ENCODE measurements around the gene CPD.
"Not testable (repeated sequence)": the region's sequence is repeated elsewhere in the genome, so short reads cannot be mapped to it uniquely, and the experiment has no call there.

CPD gene

DNA sequence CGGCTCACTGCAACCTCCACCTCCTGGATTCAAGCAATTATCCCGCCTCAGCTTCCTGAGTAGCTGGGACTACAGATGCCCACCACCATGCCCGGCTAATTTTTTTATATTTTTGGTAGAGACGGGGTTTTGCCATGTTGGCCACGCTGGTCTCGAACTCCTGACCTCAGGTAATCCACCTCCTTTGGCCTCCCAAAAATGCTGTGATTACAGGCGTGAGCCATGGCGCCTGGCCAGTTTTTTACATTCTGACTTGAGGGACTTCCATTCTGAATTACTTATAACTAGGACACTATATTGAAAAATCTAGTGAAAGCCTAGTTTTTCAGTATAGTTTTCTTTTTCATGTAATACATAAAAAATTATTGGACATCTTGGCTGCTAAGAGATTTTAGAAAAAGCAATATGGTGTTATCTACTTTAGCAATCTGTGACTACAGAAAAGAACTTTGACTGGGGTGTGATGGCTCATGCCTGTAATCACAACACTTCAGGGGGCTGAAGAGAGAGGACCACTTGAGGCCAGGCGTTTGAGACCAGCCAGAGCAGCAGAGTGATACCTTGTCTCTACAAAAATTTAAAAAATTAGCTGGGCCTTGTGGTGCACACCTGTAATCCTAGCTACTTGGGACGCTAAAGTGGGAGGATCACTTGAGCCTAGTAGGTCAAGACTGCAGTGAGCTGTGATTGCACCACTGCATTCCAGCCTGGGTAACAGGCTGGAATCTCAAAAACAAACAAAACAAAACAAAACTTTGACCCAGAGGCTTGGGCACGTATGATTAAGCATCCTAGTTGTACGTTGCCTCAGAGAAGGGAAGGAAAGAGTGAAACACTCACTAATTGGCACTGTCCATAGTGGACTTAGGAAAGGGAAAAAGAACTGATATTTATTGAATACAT, 71.6 kb downstream of the CPD start:
- FAIRE-seq (no peak), DNase-seq (ENCODE audit: insufficient read length) (no peak)
- no peak for TF ChIP-seq POLR2AphosphoS5 (IDR thresholded peaks at IDR 0.05; ENCODE audit: low read depth, low read length)
- no peak for TF ChIP-seq POLR2A (IDR thresholded peaks at IDR 0.05; ENCODE audit: low read depth, low read length)
- no peak for TF ChIP-seq TAF1 (IDR thresholded peaks at IDR 0.05; ENCODE audit: borderline replicate concordance, low read depth, low read length)

DNA sequence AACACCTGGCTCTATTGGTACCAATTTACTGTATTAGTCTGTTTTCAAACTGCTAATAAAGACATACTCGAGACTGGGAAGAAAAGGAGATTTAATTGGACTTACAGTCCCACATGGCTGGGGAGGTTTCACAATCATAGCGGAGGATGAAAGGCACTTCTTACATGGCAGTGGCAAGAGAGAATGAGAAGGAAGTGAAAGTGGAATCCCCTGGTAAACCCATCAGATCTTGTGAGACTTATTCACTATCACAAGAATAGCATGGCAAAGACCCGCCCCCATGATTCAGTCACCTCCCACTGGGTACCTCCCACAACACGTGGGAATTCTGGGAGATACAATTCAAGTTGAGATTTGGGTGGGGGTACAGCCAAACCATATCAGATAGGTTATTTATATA, 75.9 kb downstream of the CPD start:
- FAIRE-seq (no peak), DNase-seq (ENCODE audit: insufficient read length) (no peak)
- TF ChIP-seq POLR2AphosphoS5 (IDR thresholded peaks at IDR 0.05; ENCODE audit: low read depth, low read length) (no peak), POLR2A (IDR thresholded peaks at IDR 0.05; ENCODE audit: low read depth, low read length) (no peak), TAF1 (IDR thresholded peaks at IDR 0.05; ENCODE audit: borderline replicate concordance, low read depth, low read length) (no peak)

DNA sequence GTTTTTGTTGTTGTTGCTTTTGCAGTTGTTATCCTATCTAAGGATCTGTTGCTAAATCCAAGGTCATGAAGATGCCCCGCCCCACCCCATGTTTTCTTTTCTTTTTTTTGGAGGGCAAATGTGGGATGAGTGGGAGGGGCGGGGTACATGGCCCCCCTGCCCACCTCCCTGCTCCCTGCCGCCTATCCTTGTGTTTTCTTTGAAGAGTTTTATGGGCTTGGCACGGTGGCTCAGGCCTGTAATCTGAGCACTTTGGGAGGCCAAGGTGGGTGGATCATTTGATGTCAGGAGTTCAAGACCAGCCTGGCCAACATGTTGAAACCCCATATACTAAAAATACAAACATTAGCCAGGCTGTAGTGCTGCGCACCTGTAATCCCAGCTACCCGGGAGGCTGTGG, 79.6 kb downstream of the CPD start:
- DNase-seq (ENCODE audit: insufficient read length) = no peak

DNA sequence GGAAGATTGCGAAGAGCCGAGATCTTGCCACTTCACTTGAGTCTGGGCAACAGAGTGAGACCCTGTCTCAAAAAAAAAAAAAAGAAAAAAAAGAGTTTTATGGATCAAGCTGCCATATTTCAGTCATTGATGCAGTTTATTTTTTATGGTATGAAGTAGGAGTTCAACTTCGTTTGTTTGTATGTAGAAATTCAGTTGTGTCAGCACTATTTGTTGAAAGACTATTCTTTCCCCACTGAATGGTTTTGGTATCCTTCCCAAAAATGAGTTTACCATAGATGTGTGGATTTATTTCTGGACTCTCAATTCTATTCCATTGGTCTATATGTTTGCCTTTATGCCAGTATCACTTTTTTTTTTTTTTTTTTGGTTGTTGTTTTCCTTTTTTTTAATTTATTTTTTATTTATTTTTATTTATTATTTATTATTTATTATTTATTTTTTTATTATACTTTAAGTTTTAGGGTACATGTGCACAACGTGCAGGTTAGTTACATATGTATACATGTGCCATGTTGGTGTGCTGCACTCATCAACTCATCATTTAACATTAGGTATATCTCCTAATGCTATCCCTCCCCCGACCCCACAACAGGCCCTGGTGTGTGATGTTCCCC, 80.2 kb downstream of the CPD start:
- DNase-seq (ENCODE audit: insufficient read length); FAIRE-seq: not testable (repeated sequence)

More for the DNA sequence above, 79.6 kb downstream of the CPD start:
- no peak for FAIRE-seq
- TF ChIP-seq TAF1 (IDR thresholded peaks at IDR 0.05; ENCODE audit: borderline replicate concordance, low read depth, low read length) (no peak), POLR2A (IDR thresholded peaks at IDR 0.05; ENCODE audit: low read depth, low read length) (no peak), POLR2AphosphoS5 (IDR thresholded peaks at IDR 0.05; ENCODE audit: low read depth, low read length) (no peak)

DNA sequence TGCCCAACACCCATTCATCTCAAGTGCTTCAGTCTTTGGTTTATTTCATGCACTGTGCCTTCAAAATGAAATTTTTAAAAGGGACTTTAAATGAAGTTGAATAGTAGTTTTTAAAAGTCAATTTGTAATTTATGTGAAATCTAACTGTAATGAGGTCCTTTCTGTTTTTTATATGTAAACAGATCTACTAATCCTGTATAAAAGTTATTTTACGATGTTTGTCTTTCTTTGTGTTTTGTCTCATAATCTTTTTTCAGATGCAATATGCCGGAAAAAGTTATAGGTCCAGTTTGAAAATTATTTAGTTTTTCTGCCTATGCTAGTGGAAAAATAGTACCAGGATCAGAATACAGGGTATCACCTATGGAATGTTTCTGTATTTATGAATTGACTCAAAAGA, 89.7 kb downstream of the CPD start:
- no peak for TF ChIP-seq TAF1 (IDR thresholded peaks at IDR 0.05; ENCODE audit: borderline replicate concordance, low read depth, low read length)
- no peak for TF ChIP-seq POLR2A (IDR thresholded peaks at IDR 0.05; ENCODE audit: low read depth, low read length)
- no peak for TF ChIP-seq POLR2AphosphoS5 (IDR thresholded peaks at IDR 0.05; ENCODE audit: low read depth, low read length)
- DNase-seq (ENCODE audit: insufficient read length) = no peak
- no peak for FAIRE-seq

DNA sequence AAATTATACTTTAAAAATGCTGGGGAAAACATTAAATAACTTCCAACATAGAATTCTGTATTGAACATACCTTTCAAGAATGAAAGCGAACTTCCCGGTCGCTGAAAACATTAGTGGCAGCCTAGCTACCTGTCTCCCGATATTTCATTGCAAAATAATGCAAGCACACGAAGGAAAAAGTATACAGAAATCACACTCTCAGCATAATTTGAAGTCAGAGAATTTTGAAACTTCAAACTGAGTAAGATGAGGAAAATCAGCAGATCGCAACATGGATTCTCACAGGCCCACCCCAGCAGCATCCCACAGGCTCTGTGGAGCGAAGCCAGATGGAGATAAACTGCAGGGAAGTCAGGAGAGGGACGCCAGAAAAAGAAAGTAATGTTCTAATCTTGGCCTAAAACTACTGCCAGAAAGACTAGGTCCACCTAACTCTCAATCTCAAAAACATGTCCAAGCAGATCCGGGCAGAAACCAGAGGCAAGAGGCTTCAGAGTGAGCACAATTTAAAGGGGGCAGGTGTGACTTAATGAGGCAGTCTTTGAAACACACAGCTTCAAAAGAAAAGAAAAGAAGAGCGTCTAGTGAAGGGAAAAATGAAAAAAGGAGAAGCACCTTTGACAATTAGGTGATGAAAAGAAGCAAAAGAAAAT, 93.6 kb downstream of the CPD start:
- DNase-seq (ENCODE audit: insufficient read length) (no peak), FAIRE-seq (no peak)
- TF ChIP-seq POLR2AphosphoS5 (IDR thresholded peaks at IDR 0.05; ENCODE audit: low read depth, low read length) = no peak
- no peak for TF ChIP-seq POLR2A (IDR thresholded peaks at IDR 0.05; ENCODE audit: low read depth, low read length)
- no peak for TF ChIP-seq TAF1 (IDR thresholded peaks at IDR 0.05; ENCODE audit: borderline replicate concordance, low read depth, low read length)

DNA sequence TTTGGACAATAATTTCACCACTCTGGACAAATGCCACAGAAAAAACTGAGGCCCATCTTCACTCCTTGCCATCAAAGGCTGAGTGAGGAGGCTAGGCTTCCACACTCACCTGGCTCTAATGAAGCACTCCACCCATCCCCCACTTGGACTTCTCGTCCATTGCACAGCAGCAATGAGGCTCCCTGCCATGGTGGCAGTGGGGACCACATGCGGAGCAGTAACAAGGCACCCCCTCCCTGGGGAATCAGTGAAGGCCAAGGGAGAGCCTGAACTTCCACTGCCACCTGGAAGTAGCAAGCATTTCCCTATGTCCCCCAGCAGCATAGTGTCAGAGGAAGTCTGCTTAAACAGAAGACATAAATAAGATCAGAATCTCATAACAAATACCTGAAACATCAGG, 96.5 kb downstream of the CPD start:
- TF ChIP-seq TAF1 (IDR thresholded peaks at IDR 0.05; ENCODE audit: borderline replicate concordance, low read depth, low read length) (no peak), POLR2AphosphoS5 (IDR thresholded peaks at IDR 0.05; ENCODE audit: low read depth, low read length) (no peak), POLR2A (IDR thresholded peaks at IDR 0.05; ENCODE audit: low read depth, low read length) (no peak)
- DNase-seq (ENCODE audit: insufficient read length) = no peak
- FAIRE-seq = no peak

DNA sequence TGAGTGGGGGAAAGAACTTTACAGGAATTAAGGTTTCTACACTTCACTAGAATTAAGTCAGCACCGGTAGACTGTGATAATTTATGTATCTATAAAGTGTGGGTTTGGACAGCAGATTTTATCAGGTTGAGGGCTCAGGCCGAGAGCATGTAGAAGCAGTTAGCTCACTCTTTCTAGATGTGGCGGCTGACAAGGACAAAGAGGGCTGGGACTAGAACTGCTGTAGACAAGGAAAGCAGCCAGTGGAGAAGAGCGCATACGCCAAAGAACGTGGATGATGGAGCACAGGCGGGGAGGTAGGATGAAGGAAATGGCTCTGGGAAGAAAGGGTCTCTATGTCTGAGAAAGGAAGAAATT, 98.0 kb downstream of the CPD start:
- FAIRE-seq (no peak), DNase-seq (ENCODE audit: insufficient read length) (no peak)
- no peak for TF ChIP-seq POLR2A (IDR thresholded peaks at IDR 0.05; ENCODE audit: low read depth, low read length)
- no peak for TF ChIP-seq POLR2AphosphoS5 (IDR thresholded peaks at IDR 0.05; ENCODE audit: low read depth, low read length)
- TF ChIP-seq TAF1 (IDR thresholded peaks at IDR 0.05; ENCODE audit: borderline replicate concordance, low read depth, low read length) = no peak

DNA sequence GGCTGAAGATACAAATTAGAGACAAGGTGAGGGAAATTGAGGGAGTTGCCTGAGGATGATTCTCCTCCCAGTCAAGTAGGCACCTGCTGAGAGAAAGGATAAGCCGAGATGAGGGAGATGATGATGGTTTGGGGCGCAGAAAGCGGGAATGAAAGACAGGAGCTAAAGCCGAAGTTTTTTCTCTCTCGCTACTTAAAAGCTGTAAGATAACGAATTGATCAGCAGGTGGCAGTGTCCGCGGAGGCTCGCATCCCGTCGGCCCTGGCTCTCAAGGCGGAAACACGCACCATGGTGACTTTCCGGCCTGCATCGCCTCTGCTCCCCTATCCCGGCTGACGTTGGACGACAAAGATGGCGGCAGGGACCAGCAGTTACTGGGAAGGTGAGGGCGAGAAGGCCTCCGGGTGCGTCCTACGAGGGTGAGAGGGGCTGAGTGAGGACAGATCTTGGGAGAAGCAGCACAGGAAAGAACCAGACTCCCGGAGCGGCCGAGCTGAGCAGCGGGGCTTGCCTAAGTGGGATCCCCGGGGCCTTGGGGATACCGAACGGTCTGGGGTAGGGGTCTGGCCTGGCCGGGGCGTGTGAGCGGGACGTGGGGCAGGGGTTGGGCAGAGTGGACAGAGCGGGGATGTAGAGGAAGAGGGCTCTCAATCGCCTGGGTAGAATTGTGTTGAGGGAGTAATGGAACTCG, 98.5 kb downstream of the CPD start, which contains the start of gene GOSR1:
GOSR1 (plus strand) TSS at position 326 of the 691 bp plus-strand sequence; CDS start at position 352, 26 bp downstream.
- TF ChIP-seq TAF1 (IDR thresholded peaks at IDR 0.05; ENCODE audit: borderline replicate concordance, low read depth, low read length) (peak; percentile 97), POLR2A (IDR thresholded peaks at IDR 0.05; ENCODE audit: low read depth, low read length) (peak; percentile 97), POLR2AphosphoS5 (IDR thresholded peaks at IDR 0.05; ENCODE audit: low read depth, low read length) (peak; percentile 96)
- FAIRE-seq = peak; percentile 100
- DNase-seq (ENCODE audit: insufficient read length) = peak; percentile 80

DNA sequence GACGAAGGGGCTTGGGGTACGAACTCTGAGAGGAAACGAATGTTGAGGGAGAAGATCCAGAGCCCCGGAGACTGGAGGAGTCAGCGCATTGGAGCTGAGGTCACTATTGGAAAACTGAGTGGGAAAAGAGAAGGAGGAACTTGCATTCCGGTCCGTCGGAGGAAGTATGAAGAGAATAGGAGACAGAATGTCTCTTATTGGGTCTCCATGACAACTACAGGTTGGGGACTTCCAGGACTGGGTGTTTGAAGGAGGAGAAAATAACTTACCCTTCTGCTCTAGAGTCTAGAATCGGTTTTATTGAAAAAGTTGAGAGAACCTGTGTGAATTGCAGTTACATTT, 99.0 kb downstream of the CPD start:
- TF ChIP-seq POLR2AphosphoS5 (IDR thresholded peaks at IDR 0.05; ENCODE audit: low read depth, low read length) = no peak
- TF ChIP-seq POLR2A (IDR thresholded peaks at IDR 0.05; ENCODE audit: low read depth, low read length) = no peak
- no peak for TF ChIP-seq TAF1 (IDR thresholded peaks at IDR 0.05; ENCODE audit: borderline replicate concordance, low read depth, low read length)
- DNase-seq (ENCODE audit: insufficient read length) (peak; percentile 5), FAIRE-seq (no peak)

DNA sequence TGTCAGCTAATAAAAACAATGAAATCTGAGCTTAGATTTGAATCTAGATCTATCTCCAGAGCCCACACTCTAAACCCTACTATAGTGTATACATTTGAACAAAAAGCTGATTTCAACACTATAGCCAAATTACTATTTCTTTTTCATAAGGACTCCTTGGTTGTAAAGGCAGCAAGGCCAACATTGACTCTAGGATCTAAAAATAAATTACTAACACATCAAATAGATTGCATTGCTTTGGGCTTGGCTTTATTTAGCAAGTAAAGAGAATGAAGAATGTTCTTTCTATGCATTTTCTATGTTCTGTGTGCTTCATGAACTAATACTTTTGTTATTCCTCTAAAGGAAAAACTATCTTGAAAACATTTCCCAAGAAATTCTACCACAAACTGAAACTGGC, 103.8 kb downstream of the CPD start:
- no peak for FAIRE-seq
- TF ChIP-seq POLR2A (IDR thresholded peaks at IDR 0.05; ENCODE audit: low read depth, low read length) = no peak
- TF ChIP-seq TAF1 (IDR thresholded peaks at IDR 0.05; ENCODE audit: borderline replicate concordance, low read depth, low read length) = no peak
- DNase-seq (ENCODE audit: insufficient read length) = no peak
